ENCODE data around the gene VANGL2.
A peak's percentile ranks its signal among the peaks of the same experiment; 100 is the strongest.

VANGL2 gene

DNA sequence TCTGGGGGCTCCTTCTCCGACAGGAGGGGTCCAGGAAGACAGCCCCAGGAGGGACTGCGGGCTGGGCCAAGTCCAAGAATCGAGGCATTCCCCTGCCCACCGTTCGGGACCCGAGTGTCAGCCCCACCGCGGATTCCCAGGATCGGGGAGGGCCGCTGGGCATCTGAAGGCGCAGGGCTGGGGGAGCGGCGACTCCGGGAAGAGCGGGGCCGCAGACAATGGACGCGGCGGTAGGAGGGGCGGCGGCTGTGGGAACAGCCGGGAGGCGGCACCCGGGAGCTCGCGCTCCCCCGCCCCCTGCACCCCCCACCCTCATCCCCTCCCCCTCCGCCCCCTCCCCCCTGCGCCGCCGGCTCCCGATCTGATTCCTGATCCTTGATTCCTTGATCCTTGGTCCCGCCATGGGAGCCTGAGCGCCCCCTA is at the start of gene VANGL2:
TSS of gene VANGL2 (plus strand) at position 342 of the 423 bp plus-strand sequence. CDS start 15,274 bp downstream, outside the sequence.
- Histone ChIP-seq H3K4me3 (ENCODE audit: low read length) (peak within 1 kb of the TSS; percentile 84), H3K9me3 (ENCODE audit: low read length) (no peaks in the 10 kb centered on the region), H3K4me1 (ENCODE audit: insufficient read depth, low read length) (peaks cover 52% of the 10 kb centered on the region), H3K36me3 (ENCODE audit: insufficient read depth, low read length) (peaks cover 10% of the 10 kb centered on the region), H2AFZ (ENCODE audit: low read depth, low read length) (peak within 1 kb of the TSS; percentile 30), H3K27me3 (ENCODE audit: insufficient read depth, low read length) (no peaks in the 10 kb centered on the region)

DNA sequence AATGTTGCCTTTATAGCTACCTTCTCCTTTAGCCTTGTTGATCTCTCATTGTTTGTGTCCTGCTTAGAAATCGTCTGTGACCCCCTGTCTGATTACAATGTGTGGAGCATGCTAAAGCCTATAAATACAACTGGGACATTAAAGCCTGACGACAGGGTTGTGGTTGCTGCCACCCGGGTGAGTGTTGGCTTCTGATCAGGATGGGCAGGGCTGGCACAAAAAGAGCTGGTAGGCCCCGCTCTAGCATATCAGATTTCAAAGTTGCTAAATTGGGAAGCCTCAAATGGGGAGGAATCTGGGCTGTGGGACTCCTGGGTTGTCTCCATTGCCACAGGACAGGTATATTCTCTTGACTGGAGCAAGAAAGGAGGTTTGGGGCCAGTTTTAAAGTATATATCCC is 48.7 kb upstream of the VANGL2 start:
- H3K9me3 ChIP-seq (ENCODE audit: low read length) = no peaks in the 10 kb centered on the region
- no peaks in the 10 kb centered on the region for H3K27me3 ChIP-seq (ENCODE audit: insufficient read depth, low read length)
- H3K36me3 ChIP-seq (ENCODE audit: insufficient read depth, low read length) = peaks cover 89% of the 10 kb centered on the region
- H3K4me3 ChIP-seq (ENCODE audit: low read length) = no peak overlapping the region
- H2AFZ ChIP-seq (ENCODE audit: low read depth, low read length) = no peak overlapping the region
- H3K4me1 ChIP-seq (ENCODE audit: insufficient read depth, low read length) = no peaks in the 10 kb centered on the region

DNA sequence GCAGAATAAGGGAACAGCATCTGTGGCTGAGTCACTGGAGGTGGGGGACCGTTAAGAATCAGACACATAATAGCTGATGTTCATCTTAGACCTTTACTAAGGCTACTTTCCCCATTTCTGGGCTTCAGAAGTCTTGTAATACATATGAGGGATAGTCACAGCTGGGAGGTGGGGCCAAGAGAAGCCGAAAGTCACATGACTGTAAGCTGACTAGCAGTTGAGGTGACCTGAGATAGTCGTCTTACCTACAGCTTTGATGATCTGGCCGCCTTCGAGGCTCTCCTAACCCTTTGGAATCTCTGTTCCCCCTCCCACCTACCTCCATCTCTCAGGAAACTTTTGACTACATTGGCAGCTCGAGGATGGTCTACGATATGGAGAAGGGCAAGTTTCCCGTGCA is 47.8 kb upstream of the VANGL2 start:
- H3K9me3 ChIP-seq (ENCODE audit: low read length) = no peaks in the 10 kb centered on the region
- peaks cover 92% of the 10 kb centered on the region for H3K36me3 ChIP-seq (ENCODE audit: insufficient read depth, low read length)
- H2AFZ ChIP-seq (ENCODE audit: low read depth, low read length) = no peak overlapping the region
- H3K27me3 ChIP-seq (ENCODE audit: insufficient read depth, low read length) = no peaks in the 10 kb centered on the region
- H3K4me1 ChIP-seq (ENCODE audit: insufficient read depth, low read length) = no peaks in the 10 kb centered on the region
- no peak overlapping the region for H3K4me3 ChIP-seq (ENCODE audit: low read length)

DNA sequence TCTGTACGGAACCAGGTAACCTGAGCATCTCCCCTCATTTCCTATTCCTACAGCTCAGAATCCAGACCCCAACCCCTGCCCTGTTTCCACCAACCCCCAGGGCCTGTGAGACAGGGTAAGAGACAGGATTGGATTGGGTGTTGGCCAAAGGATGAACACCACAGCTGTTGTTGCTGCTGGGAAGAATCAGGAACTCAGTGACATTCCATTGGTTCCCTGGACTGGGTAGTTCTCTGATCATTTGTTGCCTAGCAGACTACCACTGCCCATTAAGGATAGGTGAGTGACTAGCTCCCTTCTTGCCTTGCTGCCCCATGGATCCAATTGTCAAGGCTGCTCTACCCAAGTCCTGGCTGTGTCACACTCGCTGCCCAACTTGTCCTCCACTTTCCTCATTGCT is 47.1 kb upstream of the VANGL2 start:
- Histone ChIP-seq H3K4me1 (ENCODE audit: insufficient read depth, low read length) (no peaks in the 10 kb centered on the region), H2AFZ (ENCODE audit: low read depth, low read length) (no peak overlapping the region), H3K4me3 (ENCODE audit: low read length) (no peak overlapping the region), H3K9me3 (ENCODE audit: low read length) (no peaks in the 10 kb centered on the region), H3K27me3 (ENCODE audit: insufficient read depth, low read length) (no peaks in the 10 kb centered on the region), H3K36me3 (ENCODE audit: insufficient read depth, low read length) (peaks cover 93% of the 10 kb centered on the region)

DNA sequence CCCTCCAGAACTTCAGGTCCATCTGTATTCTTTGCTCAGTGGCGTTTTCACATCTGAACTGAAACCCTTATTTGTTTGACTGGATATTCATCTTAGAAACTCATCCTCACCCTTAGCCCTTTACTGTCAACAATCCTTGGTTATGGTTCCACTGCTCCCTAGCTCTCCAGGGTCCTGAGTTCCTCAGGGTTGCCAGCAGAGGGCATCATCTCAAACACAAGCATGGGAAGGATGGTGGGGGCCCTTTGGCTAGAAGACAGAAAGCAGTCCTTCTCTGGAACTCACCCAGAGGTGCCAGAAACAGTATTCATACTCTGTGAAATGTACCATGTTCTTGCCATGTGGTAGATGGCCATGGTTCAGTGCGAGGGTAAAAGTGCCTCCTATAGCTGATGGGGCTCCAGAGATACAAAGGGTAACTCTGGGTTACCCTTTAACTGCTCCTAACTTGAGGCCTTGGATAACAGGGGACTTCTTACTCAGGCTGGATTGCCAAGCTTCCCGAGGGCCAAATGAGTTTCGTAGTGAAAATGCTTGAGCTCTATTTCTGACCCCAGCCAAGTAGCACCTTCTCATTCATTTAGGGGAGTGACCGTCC is 45.9 kb upstream of the VANGL2 start:
- H3K4me3 ChIP-seq (ENCODE audit: low read length) = no peak overlapping the region
- no peak overlapping the region for H2AFZ ChIP-seq (ENCODE audit: low read depth, low read length)
- peaks cover 87% of the 10 kb centered on the region for H3K36me3 ChIP-seq (ENCODE audit: insufficient read depth, low read length)
- no peaks in the 10 kb centered on the region for H3K9me3 ChIP-seq (ENCODE audit: low read length)
- H3K4me1 ChIP-seq (ENCODE audit: insufficient read depth, low read length) = no peaks in the 10 kb centered on the region
- no peaks in the 10 kb centered on the region for H3K27me3 ChIP-seq (ENCODE audit: insufficient read depth, low read length)

DNA sequence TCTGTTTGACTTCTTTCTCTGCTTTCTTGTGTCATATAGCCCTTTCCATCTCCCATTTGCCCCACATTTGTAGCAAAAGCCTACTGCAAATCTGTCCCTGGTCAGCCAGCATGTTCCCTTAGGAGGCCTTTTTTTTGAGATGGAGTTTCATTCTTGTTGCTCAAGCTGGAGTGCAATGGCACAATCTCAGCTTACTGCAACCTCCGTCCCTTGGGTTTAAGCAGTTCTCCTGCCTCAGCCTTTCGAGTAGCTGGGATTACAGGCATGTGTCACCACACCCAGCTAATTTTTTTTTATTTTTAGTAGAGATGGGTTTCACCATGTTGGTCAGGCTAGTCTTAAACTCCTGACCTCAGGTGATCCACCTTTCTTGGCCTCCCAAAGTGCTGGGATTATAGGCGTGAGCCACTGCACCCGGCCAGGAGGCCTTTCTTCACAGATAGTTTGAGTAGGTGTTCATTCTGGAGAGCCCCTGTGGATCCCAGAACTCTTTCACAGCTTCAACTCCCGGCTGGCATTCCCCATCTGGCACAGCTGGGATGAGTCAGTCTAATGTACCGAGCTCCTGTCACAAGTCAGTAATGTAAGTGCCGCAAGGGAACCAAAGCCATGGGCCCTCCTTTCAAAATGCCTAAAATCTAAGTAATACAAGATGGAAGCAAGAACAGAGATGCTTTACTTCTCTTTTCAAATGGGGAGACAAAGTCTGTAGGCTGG is 42.9 kb upstream of the VANGL2 start:
- Histone ChIP-seq H3K27me3 (ENCODE audit: insufficient read depth, low read length) (no peaks in the 10 kb centered on the region), H3K4me3 (ENCODE audit: low read length) (no peak overlapping the region), H3K9me3 (ENCODE audit: low read length) (no peaks in the 10 kb centered on the region), H2AFZ (ENCODE audit: low read depth, low read length) (no peak overlapping the region), H3K36me3 (ENCODE audit: insufficient read depth, low read length) (peaks cover 76% of the 10 kb centered on the region), H3K4me1 (ENCODE audit: insufficient read depth, low read length) (peaks cover 10% of the 10 kb centered on the region)

DNA sequence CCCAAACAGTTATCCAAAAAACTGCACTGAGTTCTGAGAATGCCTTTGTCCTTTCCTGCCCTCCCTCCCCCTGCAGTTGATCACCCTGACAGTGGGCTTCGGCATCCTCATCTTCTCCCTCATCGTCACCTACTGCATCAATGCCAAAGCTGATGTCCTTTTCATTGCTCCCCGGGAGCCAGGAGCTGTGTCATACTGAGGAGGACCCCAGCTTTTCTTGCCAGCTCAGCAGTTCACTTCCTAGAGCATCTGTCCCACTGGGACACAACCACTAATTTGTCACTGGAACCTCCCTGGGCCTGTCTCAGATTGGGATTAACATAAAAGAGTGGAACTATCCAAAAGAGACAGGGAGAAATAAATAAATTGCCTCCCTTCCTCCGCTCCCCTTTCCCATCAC is 42.3 kb upstream of the VANGL2 start:
- Histone ChIP-seq H3K4me1 (ENCODE audit: insufficient read depth, low read length) (peaks cover 16% of the 10 kb centered on the region), H3K36me3 (ENCODE audit: insufficient read depth, low read length) (peaks cover 70% of the 10 kb centered on the region), H3K4me3 (ENCODE audit: low read length) (no peak overlapping the region), H3K27me3 (ENCODE audit: insufficient read depth, low read length) (no peaks in the 10 kb centered on the region), H2AFZ (ENCODE audit: low read depth, low read length) (no peak overlapping the region), H3K9me3 (ENCODE audit: low read length) (no peaks in the 10 kb centered on the region)

DNA sequence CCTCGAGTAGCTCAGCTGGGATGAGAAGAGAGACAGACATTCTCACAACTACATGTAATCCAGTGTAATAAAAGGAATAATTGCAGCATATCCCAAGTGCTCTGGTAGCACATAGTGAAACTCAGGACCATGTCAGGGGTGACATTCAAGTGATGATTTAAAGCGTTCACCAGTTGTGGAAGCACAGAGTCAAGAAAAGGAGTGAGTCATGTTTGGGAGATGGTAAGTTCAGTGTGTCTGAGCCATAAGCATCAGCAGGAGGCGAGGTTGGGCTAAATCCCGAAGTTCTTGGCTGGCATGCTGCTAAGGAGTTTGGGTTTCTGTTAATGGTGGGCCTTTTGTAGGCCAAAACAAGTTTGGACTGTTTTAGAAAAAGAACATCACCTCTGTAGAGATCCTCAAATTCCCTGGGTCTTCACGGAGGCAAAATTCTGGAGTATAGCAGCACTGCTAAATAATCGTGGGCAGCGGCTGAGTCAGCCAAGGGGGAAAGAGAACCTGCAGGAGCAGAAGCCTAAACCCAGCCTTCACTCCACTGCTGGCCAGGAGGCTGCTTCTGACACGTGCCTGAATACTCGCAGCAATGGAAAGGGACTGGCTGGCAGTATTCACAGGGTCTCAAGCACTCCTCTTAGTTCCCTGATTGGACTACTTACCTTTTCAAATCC is 40.7 kb upstream of the VANGL2 start:
- no peak overlapping the region for H3K4me3 ChIP-seq (ENCODE audit: low read length)
- H3K36me3 ChIP-seq (ENCODE audit: insufficient read depth, low read length) = peaks cover 53% of the 10 kb centered on the region
- H3K4me1 ChIP-seq (ENCODE audit: insufficient read depth, low read length) = peaks cover 21% of the 10 kb centered on the region
- no peaks in the 10 kb centered on the region for H3K27me3 ChIP-seq (ENCODE audit: insufficient read depth, low read length)
- H2AFZ ChIP-seq (ENCODE audit: low read depth, low read length) = no peak overlapping the region
- H3K9me3 ChIP-seq (ENCODE audit: low read length) = no peaks in the 10 kb centered on the region

DNA sequence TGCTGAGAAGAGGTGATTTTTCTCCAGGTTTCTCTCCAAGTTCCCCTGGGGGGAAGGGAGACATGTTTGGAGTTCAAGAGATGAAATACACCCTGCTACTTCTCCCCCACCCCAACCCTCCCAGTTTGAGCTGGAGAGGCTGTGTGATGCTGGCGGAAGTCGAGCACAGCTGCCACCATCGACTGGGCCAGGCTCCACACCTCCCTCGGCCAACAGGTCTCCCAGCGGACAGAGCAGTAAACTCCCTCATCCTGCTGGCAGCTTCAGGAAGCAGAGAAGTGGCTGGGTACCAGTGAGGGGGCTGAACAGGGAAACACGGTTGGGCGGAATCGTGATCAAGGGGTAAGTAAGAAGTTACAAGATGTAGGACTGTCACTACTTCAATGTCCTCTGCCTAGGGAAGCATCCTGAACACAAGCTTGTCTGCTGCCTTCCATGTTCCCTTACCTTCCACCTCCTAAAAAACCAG is 40.1 kb upstream of the VANGL2 start:
- no peaks in the 10 kb centered on the region for H3K27me3 ChIP-seq (ENCODE audit: insufficient read depth, low read length)
- H3K36me3 ChIP-seq (ENCODE audit: insufficient read depth, low read length) = peaks cover 48% of the 10 kb centered on the region
- H3K4me3 ChIP-seq (ENCODE audit: low read length) = no peak overlapping the region
- no peaks in the 10 kb centered on the region for H3K9me3 ChIP-seq (ENCODE audit: low read length)
- H3K4me1 ChIP-seq (ENCODE audit: insufficient read depth, low read length) = peaks cover 21% of the 10 kb centered on the region
- H2AFZ ChIP-seq (ENCODE audit: low read depth, low read length) = no peak overlapping the region

DNA sequence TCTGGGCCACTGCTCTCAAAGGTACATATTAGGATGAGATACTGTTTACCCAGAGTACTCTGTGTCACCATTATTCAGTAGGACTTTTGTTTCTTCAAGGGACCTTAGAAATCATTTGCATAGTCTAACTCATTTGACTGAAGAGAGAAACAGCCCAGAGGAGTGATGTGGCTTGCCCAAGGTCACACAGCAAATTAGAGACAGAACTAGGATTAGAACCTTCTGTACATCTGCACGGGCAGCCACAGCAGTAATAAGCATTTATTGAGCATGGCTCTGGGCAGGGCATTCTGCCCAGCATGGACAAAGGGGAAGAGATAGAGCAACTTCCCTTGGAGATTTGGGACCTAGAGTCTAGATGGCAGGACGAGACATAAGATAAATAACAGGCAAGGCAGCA is 39.2 kb upstream of the VANGL2 start:
- H3K9me3 ChIP-seq (ENCODE audit: low read length) = no peaks in the 10 kb centered on the region
- H3K27me3 ChIP-seq (ENCODE audit: insufficient read depth, low read length) = no peaks in the 10 kb centered on the region
- H3K4me1 ChIP-seq (ENCODE audit: insufficient read depth, low read length) = peaks cover 27% of the 10 kb centered on the region
- H2AFZ ChIP-seq (ENCODE audit: low read depth, low read length) = no peak overlapping the region
- no peak overlapping the region for H3K4me3 ChIP-seq (ENCODE audit: low read length)
- H3K36me3 ChIP-seq (ENCODE audit: insufficient read depth, low read length) = peaks cover 38% of the 10 kb centered on the region

DNA sequence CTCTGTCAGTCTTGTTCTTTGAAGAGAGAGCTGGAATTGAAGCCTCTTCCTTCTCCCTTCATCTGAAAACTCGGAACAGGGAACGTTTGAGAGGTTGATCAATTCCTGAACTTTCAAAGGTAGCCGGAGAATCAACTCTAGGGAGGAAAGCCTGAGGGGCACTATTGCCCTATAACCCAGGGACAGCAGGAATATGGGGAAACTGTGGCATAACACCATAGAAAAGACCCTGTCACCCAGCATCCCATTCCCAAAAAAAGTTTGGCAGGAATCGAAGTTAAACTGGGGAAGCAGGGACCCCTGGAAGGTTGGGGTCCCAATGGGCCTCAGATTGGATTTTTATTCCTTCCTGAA is 38.6 kb upstream of the VANGL2 start:
- Histone ChIP-seq H3K27me3 (ENCODE audit: insufficient read depth, low read length) (no peaks in the 10 kb centered on the region), H3K36me3 (ENCODE audit: insufficient read depth, low read length) (peaks cover 32% of the 10 kb centered on the region), H3K9me3 (ENCODE audit: low read length) (no peaks in the 10 kb centered on the region), H3K4me3 (ENCODE audit: low read length) (no peak overlapping the region), H3K4me1 (ENCODE audit: insufficient read depth, low read length) (peaks cover 30% of the 10 kb centered on the region), H2AFZ (ENCODE audit: low read depth, low read length) (no peak overlapping the region)

DNA sequence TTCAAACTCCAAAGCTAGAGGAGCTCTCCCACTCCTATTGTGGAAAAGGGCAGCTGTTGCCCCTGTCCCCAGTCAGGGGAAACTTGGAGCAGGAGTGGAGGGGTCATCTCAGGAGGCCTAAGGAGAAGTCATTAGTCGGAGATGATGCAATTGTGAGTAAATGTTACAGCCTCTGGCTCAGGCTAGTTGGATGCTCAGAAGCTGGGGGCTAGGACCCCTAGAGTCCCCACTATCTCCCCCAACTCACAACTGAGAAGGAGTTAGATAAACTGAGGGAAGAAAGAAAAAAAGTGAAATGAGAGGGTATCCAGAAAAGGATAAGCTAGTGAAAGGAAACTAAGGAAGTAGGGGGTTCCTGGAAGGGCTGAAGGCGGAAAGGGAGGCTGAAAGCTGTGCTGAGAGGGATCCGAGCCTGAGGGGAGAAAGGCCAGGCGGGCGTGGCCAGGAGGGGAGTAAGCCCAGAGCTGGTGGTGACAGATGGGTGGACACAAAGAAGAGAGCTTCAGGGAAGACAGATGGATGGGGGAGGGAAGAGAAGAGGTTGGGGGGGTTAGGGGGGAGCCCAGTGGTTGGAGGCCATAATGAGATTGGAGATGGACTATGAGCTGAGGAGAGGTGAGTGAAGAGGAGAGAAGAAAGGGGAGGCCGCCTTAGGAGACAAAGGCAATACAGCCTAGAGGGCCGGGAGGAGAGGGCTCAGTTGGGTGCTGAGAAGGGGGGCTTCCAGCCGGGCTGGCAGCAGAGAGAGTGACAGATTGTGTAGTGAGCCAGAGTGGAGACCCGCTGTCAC is 38.0 kb upstream of the VANGL2 start:
- no peaks in the 10 kb centered on the region for H3K9me3 ChIP-seq (ENCODE audit: low read length)
- H2AFZ ChIP-seq (ENCODE audit: low read depth, low read length) = no peak overlapping the region
- no peak overlapping the region for H3K4me3 ChIP-seq (ENCODE audit: low read length)
- peaks cover 30% of the 10 kb centered on the region for H3K4me1 ChIP-seq (ENCODE audit: insufficient read depth, low read length)
- H3K36me3 ChIP-seq (ENCODE audit: insufficient read depth, low read length) = peaks cover 28% of the 10 kb centered on the region
- no peaks in the 10 kb centered on the region for H3K27me3 ChIP-seq (ENCODE audit: insufficient read depth, low read length)

DNA sequence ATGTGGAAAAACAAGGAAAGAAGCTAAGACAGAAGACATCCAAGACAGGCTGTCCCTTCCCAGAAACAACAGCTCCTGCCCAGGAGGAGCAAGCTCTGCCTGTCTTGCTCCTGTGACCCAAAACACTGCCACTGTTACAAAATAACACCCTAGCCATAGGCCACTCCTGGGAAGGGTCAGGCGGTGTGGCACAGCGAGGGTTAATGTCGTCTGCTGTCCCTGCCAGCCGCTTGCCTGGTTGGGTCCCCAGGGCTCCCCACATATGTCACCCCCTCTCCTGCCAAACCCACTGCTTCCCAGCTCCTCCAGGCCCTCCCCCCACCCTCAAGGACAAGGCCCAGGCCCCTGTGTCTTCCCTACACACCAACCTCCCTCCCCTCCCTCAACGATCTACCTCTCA is 37.4 kb upstream of the VANGL2 start:
- Histone ChIP-seq H3K27me3 (ENCODE audit: insufficient read depth, low read length) (no peaks in the 10 kb centered on the region), H2AFZ (ENCODE audit: low read depth, low read length) (no peak overlapping the region), H3K4me3 (ENCODE audit: low read length) (no peak overlapping the region), H3K9me3 (ENCODE audit: low read length) (no peaks in the 10 kb centered on the region), H3K4me1 (ENCODE audit: insufficient read depth, low read length) (peaks cover 30% of the 10 kb centered on the region), H3K36me3 (ENCODE audit: insufficient read depth, low read length) (peaks cover 22% of the 10 kb centered on the region)

Measured in neuron (in vitro differentiated cells).